ENCODE results near the gene HERC2.
"Not testable (repeated sequence)": the region's sequence is repeated elsewhere in the genome, so short reads cannot be mapped to it uniquely, and the experiment has no call there.

The HERC2 gene

GRCh38 chr15:28169366-28169765, 152.6 kb downstream of the HERC2 start:
- DNase-seq, result no peak

DNA sequence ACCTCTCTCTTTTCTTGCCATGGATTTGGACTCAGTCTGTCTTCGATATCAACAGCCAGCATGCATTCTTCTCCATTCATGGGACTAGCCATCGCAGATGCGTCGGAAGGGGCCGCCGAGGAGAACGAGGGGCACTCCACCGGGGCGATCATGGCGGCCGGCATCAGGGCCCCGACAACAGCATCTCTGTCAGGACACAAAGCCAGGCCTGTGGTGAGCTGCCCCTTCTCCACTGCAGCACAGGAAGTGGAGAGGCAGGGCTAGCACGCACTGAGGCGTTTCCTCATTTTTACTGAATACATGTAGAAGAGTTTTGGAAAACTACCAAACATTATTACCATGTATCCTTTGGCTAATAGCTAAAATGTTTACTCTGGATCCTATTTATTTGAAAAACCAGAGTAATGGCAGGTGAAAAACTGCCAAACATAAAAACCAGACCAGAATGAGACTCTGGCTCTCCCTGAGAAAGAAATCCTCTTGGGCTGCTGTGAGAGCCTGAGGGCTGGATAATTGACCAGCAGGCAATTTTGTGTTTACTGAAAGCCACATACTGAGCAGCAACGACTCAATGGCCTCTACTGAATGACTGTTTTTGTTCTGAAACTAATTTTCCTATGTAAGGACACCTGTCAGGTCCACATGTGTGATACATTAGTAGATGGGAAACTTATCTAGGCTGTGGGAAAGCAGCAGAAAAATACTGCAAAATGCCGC, 153.4 kb downstream of the HERC2 start:
- not testable (repeated sequence) for DNase-seq

DNA sequence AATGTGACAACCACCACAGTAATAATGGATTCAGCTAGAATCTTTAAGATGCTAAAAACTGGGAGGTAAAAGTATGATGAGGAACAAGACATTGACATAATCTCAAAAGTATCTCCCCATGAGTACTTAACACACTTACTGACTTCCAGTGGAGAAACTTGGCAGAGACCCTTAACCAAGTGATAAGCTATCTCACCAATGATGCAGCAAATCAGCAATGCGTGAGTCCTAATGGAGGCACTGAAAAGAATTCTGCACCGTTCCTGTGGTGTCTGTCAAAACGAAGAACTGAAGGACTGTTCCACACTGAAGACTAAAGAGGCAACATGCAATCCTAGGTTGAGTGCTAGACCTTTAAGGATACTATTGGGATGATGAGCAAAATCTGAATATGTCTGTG, 154.9 kb downstream of the HERC2 start:
- DNase-seq, result no peak

DNA sequence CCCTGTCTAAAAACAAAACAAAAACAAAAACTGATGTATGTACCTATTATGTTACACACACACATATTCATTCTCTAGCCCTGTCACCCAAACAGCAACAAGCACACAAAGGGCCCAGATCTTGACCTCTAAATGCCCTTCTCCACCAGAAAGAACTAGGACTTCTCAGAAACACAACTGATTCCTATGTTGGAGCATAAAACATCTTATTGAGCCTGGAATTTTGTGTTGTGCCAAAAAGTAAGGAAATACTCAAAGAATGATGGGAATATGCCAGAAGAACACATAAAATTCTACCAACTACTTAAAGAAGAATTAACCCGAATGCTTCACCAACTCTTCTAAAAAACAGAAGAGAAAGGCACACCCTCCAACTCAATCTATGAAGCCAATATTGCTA, 156.2 kb downstream of the HERC2 start:
- DNase-seq, result no peak

DNA sequence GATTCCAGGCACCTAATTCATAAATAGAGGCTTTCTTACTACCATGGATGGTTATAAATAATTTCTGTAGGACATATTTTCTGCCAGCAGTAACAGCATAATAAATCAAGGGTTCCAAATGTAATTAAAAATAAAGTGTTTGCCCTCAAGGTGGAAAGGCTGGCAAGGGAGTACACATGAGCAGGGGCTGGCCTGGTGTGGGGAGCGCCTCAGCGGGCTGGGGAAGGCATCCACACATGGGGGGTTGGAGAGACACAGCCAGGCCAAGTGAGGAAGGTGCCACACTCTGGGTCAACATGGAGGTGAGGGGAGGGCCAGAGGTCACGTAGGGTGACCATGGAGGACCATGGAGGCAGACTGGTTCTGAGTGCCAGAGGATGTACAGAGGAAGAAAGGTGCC, 157.1 kb downstream of the HERC2 start:
- DNase-seq, result no peak

GRCh38 chr15:28154283-28154682, 167.7 kb downstream of the HERC2 start:
- no peak for DNase-seq

DNA sequence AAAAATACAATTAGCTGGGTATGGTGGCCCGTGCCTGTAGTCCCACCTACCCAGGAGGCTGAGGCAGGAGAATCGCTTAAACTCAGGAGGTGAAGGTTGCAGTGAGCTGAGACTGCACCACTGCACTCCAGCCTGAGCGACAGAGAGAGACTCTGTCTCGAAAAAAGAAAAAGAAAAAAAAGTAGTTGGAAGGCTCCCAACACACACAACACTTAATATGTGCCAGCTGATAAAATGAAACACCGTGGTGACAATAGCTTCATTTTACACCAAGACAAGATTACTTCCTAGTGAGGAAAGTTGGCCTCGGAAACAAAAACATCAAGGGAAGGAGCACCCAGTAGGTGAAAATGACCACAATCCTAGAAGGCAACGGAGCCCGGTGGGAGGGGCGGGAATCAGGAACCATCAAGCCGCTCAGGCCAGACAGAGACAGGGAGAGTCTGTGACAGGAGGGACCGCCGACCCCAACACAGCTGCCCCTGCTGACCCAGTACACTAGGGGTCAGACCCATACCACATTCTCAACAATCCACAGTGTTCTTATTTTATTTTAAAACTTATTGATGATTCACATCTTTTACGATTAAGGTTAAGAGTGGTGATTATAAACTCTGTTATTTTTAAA, 168.4 kb downstream of the HERC2 start:
- no peak for DNase-seq

GRCh38 chr15:28152538-28152923, 169.4 kb downstream of the HERC2 start:
- DNase-seq, result not testable (repeated sequence)

DNA sequence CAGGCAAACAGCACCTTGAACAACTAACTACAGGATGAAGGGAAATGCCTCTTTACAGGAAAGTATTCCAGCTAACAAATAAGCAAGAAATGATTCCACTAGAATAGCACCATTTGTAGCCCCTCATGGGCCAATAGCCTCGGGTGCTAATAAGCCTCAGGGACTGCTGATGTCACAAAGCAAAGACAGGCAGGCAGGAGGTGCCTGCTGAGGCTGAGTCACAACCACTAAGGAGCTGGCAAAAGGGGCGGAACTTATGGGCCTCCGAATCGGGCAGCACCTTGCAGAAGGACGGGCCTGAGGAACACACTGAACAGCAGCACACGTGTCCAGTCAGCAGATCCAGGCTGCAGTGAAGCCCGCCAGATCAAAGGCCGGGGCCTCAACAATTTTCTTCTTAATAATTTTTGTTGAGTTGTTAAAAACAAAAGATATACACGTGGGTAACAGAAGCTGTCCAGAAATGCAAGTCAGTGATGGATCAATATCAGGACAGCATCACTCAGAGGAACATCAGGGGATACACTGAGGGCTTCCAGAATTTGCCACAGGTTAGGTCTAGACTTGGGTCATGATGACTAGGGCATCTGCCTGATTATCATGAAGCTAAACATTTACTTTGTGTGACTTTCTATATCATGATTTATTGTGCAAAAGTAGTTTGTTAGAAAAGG, 170.0 kb downstream of the HERC2 start:
- DNase-seq, result not testable (repeated sequence)

GRCh38 chr15:28147801-28148200, 174.2 kb downstream of the HERC2 start:
- DNase-seq, result no peak

DNA sequence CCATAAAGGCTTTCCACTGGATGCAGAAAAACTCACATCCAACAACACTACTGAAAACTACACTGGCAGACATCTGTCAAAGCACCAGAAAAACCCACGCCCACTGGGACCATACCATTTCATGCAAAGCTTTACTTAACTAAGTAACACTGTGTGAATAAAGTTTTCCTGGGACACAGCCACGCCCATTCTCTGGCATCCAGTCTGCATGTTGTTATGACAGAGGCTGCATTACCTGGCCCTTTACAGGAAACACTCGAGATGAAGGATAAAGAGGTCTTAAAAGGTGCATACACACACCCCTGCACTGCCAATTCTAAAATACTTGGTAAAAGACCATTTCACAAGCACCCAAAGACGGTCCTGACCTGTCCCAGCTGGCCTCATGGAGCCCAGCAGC, 176.6 kb downstream of the HERC2 start:
- not testable (repeated sequence) for DNase-seq

DNA sequence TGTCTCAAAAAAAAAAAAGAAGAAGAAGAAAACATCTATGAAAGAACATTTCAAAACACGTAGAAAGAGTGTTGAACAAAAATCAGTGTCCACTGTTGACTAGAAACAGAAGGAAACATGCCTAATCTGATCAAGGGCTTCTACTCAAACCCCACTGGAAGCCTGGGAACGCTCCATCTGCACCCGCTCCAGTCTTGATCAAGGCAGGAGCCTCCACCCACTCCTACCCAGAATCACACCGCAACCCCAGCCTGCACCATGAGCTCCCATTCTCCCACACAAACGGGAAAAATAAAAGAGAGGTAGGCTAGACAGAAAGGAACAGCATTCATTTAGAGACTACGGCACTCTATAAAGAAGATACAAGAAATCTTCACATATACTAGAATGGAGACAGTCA, 181.9 kb downstream of the HERC2 start:
- DNase-seq, result no peak

DNA sequence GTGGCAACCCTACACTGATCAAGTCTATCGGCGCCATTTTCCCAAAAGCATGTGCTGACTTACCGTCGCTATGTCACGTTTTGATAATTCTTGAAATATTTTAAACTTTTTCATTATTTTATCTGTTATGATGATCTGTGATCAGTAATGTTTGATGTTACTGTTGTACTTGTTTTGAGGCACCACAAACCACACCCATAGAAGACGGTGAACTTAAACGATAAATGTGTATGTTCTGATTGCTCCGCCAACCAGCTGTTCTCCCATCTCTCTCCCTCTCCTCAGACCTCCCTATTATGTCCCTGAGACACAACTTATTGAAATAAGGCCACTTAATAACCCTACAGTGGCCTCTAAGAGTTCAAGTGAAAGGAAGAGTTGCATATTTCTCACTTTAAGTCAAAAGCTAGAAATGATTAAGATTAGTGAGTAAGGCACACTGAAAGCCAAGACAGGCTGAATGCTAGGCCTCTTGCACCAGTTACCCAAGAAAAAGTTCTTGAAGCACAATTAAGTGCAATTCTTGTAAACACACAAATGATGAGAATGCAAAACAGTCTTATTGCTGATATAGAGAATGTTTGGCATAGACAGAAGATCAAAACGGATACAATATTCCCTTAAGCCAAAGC, 184.5 kb downstream of the HERC2 start:
- not testable (repeated sequence) for DNase-seq

GRCh38 chr15:28136236-28136904, 185.6 kb downstream of the HERC2 start:
- not testable (repeated sequence) for DNase-seq

DNA sequence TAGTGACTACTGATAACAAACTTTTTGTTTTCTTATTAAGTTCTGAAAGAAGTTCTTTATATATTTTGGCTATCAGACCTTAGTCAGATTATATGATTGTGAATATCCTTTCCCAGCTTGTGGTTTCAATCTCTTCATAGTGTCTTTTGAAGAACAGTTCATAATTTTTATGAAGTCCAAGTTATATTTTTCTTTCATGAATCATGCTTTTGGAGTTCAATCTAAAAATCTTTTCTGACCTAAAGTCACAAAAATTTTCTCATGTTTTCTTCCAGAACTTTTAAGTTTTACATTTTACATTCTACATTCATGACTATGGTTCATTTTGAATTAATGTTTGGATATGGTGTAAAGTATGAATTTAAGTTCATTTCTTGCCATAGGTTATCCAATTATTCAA, 188.7 kb downstream of the HERC2 start:
- no peak for DNase-seq

DNA sequence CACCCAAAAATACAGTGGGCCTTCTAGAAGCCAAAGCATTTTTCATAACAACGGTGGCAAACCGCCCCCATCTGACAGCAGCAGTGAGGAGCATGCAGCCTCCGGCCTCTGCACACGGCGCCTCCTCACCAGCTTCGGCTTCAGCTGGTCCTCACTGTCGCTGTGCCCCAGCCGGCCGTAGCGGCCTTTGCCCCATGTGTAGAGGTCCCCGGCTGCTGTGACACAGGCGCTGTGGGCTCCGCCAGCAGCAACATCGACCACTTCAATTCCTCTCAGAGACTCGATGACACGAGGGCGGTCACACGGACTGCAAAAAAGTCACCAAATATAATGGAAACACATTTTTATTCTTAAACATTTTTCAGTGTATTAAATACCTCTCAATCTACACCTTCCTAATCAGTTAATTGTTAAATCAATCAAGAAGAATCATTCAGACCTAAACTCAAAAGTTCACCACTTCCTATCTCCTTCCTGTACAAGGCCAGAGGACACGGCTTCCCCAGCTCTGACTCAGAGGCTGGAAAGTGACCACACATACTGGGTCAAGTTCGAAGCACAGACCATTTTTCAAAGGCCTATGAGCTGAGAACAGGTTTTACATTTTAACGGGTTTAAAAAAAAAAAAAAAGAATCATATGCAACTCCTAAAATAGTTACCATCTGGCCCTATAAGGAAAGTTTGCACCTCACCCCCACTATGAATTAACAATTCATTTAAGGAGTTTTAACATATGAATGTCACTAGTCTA, 189.3 kb downstream of the HERC2 start:
- DNase-seq, result no peak

- DNase-seq, result no peak
Observed at GRCh38 chr15:28131946-28132345, 190.0 kb downstream of the HERC2 start.

GRCh38 chr15:28131400-28131799, 190.6 kb downstream of the HERC2 start:
- no peak for DNase-seq

- no peak for DNase-seq
Observed at GRCh38 chr15:28130651-28131050, 191.3 kb downstream of the HERC2 start.

- DNase-seq, result no peak
Observed at GRCh38 chr15:28129231-28129848, 192.6 kb downstream of the HERC2 start.

DNA sequence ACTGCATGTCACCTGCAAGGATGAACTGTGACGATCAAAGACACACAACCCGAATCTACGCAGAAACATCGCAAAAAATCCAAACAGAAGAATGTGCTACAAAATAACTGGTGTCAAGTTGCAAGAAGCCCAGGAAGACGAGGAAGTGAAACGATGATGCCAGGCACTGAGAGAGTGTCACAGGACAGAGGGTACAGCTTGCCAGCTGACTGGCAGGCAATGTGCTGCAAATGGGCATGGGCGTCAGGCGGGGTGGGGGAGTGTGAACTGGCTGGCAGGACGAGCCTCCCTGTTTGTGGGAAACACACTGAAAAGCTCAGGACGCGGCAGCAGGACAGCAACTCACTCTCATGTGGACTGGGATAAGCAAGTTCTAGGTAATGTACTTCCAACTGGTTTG, 193.9 kb downstream of the HERC2 start:
- DNase-seq, result no peak

GRCh38 chr15:28127036-28127435, 194.9 kb downstream of the HERC2 start:
- DNase-seq, result no peak

Measured in activated naive CD4-positive, alpha-beta T cell treated with Interleukin-2 at 50 U/mL for 16 hours (primary cell).